Daoy (cell line): ENCODE measurements around the gene CEP250. TPM values are rescaled to one million over a fixed set of nuclear protein-coding genes. Genes with fewer than 3 reads are reported as not detected.

ENCODE experiments used
- DNase-seq: peaks from one replicate; pipeline ENCODE4 v3.0.0-alpha.2; 2015; ENCODE audit warnings: low read depth
- total RNA-seq: library from RNA; depleted of rRNA; stranded (reverse); fragments of >200 nt; shearing (Covaris generic); gene quantifications from 2 replicates; pipeline ENCODE4 v1.2.3, GENCODE V29; 2014; rRNA removed

Gene CEP250
- total RNA-seq, 1 experiment from 2014 or later = 18.4 TPM

DNA sequence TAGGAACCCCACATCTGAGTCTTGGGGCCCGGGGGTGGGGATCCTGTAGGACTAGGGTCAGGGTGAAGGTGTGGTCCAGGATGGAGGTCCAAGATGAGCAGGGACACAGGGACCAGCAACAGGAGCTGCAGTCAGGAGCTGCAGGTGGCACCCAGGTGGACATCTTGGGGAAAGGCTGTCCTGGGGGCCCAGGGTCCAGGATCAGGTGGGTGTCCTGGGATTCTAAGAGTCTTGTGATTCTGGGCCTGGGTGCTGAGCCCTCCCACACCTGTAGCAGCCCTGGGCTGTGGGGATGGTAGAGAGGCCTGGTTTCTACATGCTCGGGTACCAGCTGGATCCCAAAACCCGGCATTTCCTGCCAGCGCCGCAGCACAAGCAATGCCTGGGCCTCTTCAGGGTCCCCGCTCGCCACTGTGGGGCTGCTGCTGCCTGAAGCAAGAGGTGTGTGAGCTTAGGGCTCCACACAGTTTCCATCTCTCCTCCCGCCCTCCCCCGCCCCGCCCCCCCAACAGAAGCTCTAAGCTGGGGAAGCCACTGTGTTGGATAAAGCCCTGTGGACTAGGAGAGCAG, 107.2 kb downstream of the CEP250 start:
- no peak for DNase-seq

DNA sequence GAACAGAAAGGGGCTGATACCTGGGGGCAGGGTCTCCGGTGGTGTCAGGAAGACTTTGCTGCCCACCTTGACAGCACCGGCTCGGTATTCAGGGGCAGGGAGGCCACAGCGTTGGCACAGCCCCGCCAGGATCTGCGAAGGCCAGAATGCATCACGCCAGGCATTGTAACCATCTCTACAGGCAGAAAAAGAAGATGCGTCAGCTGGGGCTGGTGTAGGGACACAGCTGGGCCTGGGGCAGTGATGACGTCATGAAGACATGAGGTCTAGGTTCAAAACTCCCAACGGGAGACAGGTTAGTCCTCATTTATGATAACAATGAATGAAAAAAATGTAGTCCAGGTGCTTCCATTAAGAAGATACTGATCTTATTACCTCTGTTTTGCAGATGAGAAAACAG, 108.4 kb downstream of the CEP250 start:
- DNase-seq = no peak

DNA sequence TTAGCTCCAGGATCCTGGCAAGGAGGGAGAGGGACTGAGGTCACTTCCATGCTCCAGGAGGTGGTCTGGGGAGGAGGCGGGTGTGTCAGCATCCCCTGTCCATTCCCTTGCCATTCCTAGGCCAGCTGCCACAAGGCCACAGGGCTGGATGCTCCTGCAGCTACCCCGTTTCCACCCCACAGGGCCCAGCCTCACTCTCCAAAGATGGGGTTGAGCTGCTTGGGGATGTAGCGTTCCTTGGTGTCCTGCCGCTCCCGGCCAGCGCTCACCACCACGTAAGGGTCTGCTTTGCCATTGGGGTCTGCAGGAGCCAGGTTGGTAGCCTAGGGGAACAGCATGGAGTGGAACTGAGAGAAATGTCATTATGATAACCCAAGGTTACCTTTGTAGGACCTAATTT, 109.5 kb downstream of the CEP250 start:
- DNase-seq = no peak

DNA sequence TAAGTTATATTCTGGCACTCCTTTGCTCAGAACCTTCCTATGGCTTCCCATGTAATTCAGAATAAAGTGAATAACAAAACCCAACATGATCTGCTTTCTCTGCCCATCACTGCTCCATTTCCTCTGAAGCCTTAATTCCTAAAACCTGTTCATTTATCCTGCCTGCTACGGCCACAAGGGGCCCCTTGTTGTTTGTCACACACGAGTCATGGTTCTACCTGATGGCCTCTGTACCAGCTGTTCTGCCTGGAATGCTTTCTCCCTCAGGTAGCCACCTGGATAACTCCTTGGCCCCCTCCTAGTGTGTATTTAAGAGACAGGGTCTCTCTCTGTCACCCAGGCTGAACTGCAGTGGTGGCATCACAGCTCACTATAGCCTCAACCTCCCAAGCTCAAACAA, 113.2 kb downstream of the CEP250 start:
- DNase-seq = no peak

Other genes starting within 250 kb of the CEP250 start
- 0.54 and 0.86 TPM in 2 replicates for gene MMP24, start 228.9 kb upstream of the CEP250 start, total RNA-seq
- gene MMP24OS, start 177.5 kb upstream of the CEP250 start, total RNA-seq = 1.1 and 2.2 TPM in 2 replicates
- 316 and 384 TPM in 2 replicates for gene EIF6, start 170.8 kb upstream of the CEP250 start, total RNA-seq
- not detected in 2 replicates for gene FAM83C, start 163.2 kb upstream of the CEP250 start, total RNA-seq
- gene UQCC1, start 43.6 kb upstream of the CEP250 start, total RNA-seq = 55.2 and 55.3 TPM in 2 replicates
- gene GDF5, start 17.4 kb upstream of the CEP250 start, total RNA-seq = 5.2 and 12.1 TPM in 2 replicates
- gene C20orf173, start 74.1 kb downstream of the CEP250 start, total RNA-seq = not detected in 2 replicates
- gene ERGIC3, start 86.5 kb downstream of the CEP250 start, total RNA-seq = 172 and 178 TPM in 2 replicates
- 0.17 TPM in 1 of 2 replicates, not detected in the other for gene SPAG4, start 160.2 kb downstream of the CEP250 start, total RNA-seq
- gene CPNE1, start 209.3 kb downstream of the CEP250 start, total RNA-seq = 64.5 and 87.8 TPM in 2 replicates
- gene RBM12, start 209.3 kb downstream of the CEP250 start, total RNA-seq = 49.6 and 57.8 TPM in 2 replicates
- 25.8 and 29.5 TPM in 2 replicates for gene NFS1, start 243.8 kb downstream of the CEP250 start, total RNA-seq
- gene ROMO1, start 243.8 kb downstream of the CEP250 start, total RNA-seq = 435 and 443 TPM in 2 replicates